ENCODE results near the gene CCDC169.

DNA sequence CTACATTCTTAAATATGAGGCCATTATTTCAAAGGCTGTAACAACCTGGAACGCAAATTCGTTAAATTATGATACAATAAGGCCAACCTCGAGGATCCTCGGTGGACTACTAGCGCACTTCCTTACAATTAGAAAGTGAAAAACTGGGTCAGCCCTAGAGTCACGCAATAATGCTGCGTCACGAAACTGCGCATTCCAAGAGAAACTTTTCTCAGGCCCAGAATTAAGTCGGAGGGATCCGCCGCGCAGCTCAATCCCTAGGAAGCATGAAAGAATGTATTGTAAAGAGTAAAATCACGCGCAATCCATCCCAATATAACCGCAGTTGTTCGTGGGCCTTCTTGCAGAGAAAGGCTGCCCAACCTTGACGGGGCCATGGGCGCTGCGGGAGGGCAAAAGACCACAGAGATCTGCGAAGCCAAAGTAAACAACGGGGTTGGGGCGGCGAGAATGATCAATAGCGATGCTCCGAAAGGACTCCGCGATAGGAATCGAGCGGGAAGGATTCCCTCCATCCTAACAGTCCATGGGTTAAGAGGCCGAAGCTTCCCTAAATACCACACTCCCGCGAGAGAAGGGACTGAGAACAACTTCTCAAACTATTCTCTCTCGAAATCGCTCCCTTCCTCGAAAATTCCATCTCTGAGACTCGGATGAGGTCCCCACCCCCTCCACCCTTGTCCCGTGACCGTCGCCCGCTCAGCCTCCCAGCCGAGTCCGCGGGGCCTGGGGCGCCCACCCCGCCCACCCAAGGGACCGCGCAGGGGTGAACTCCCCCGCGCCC lies 48.0 kb upstream of the CCDC169 start:
- no peak for TF ChIP-seq POLR2A (IDR thresholded peaks at IDR 0.05; ENCODE audit: low read depth, low read length)
- no peak for TF ChIP-seq POLR2AphosphoS5 (IDR thresholded peaks at IDR 0.05; ENCODE audit: low read depth, low read length)
